ENCODE measurements around the gene ZNF789.

DNA sequence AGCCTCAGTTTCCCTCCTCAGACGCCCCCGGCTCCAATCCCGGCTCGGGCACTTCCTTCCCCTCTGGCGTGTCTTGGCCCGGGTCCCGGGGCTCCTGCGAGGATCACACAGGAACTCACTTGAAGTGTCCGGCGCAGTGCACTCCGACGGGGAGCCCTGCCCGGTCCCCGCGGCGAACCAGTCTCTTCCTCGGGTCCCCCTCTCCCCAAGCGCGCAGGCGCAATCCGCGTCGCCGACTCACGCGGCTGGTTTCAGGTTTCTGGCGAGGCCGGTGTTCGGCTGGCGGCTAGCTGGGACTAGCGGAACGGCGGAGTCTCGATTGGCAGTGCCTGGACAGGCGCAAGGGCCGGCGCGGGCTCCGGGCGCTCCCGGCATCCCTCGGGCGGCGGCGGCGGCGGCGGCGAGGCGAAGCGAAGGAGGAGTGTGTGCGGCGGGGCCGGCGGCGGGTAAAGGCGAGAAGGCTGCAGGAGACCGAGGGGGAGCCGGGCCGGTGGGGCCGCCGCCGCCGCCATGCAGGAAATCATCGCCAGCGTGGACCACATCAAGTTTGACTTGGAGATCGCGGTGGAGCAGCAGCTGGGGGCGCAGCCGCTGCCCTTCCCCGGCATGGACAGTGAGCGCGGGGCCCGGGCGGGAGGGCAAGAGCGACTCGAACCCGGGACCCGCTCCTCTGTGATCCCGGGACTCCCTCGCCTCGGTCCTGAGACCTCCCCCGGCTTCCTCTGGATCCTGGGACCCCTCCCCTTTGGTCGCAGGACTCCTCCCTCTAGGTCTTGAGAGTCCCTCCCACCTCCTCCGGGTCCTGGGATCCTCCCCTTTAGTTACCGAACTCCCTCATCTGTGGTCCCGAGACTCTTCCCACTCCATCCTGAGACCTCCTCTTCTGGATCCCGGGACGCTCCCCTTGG is 33.9 kb upstream of the ZNF789 start, which contains the start of the genes CPSF4 and PTCD1:
- TF ChIP-seq, protein P1, sequence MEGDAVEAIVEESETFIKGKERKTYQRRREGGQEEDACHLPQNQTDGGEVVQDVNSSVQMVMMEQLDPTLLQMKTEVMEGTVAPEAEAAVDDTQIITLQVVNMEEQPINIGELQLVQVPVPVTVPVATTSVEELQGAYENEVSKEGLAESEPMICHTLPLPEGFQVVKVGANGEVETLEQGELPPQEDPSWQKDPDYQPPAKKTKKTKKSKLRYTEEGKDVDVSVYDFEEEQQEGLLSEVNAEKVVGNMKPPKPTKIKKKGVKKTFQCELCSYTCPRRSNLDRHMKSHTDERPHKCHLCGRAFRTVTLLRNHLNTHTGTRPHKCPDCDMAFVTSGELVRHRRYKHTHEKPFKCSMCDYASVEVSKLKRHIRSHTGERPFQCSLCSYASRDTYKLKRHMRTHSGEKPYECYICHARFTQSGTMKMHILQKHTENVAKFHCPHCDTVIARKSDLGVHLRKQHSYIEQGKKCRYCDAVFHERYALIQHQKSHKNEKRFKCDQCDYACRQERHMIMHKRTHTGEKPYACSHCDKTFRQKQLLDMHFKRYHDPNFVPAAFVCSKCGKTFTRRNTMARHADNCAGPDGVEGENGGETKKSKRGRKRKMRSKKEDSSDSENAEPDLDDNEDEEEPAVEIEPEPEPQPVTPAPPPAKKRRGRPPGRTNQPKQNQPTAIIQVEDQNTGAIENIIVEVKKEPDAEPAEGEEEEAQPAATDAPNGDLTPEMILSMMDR (IDR thresholded peaks at IDR 0.05), result no peak
- TF ChIP-seq EZH2 (IDR thresholded peaks at IDR 0.05), result no peak
- no peak for TF ChIP-seq EZH2phosphoT487 (IDR thresholded peaks at IDR 0.05)

Data from neural progenitor cell (in vitro differentiated cells).